K562 (cell line): ENCODE measurements around the gene NOSTRIN. TPM values are rescaled to one million over a fixed set of nuclear protein-coding genes. Genes with fewer than 3 reads are reported as not detected.

Source experiments
- ATAC-seq: fragments of 200-7000 bp; cut with Tn5 transposase; 3 replicates; pipeline ENCODE4 v1.9.1; 2020; ENCODE audit warnings: moderate library complexity
- BruUV-seq: library from RNA; stranded (reverse); fragments of 400-500 nt; replicated peaks from 2 replicates; lab custom pipeline; 2021; lab: Mats Ljungman, UMichigan
- CTCF ChIA-PET: fragments of 300-600 bp; formaldehyde crosslinking; extraction: SDS; loops from one replicate; lab custom pipeline; 2021; ENCODE audit warnings: low intra/inter-chr PET ratio; lab: Yijun Ruan, JAX
- POLR2A ChIA-PET: fragments of 300-600, 350-650 bp; sonication (Branson Sonifier 250); formaldehyde crosslinking; extraction: SDS; loops from one replicate; lab custom pipeline; 2021; ENCODE audit warnings: antibody characterized with exemption, inconsistent platforms; lab: Yijun Ruan, JAX
- DNase-seq, 4 experiments: peaks; one replicate each; pipeline versions ENCODE4 v3.0.0 to v3.0.0-alpha.2; 2011 to 2018; ENCODE audit warnings: low spot score in 3 of 4, mixed read lengths in 3 of 4; ENCODE audit errors: extremely low read depth in 1 of 4
- FAIRE-seq: peaks from 2 replicates; lab custom pipeline; 2011; peaks lifted over from hg19 to GRCh38; lab: Jason Lieb, UNC
- H2AFZ ChIP-seq: 2 replicates; pipeline ENCODE4 v1.6.0; 2011; ENCODE audit warnings: low read depth, low read length, control low read depth, inconsistent platforms
- H3K27ac ChIP-seq: fragments of 200-600 bp; 3 replicates; pipeline ENCODE4 v1.8.0; 2011; ENCODE audit warnings: low read depth, mild to moderate bottlenecking, control low read depth, inconsistent platforms, low read length, moderate library complexity, mixed read lengths; ENCODE audit errors: extremely low read depth
- H3K27me3 ChIP-seq, 2 experiments: fragments of 300-600 bp in 1 of 2; 2 replicates in 1 of 2; 3 replicates in 1 of 2; pipeline versions ENCODE4 v1.6.0 to v1.8.0; 2011; ENCODE audit warnings: inconsistent platforms in 2 of 2, low read length in 2 of 2, mild to moderate bottlenecking in 1 of 2, mixed read lengths in 1 of 2, moderate library complexity in 1 of 2; ENCODE audit not compliant: control insufficient read depth in 2 of 2, insufficient read depth in 2 of 2
- H3K36me3 ChIP-seq: fragments of 300-600 bp; 3 replicates; pipeline ENCODE4 v1.8.0; 2011; ENCODE audit warnings: mild to moderate bottlenecking, low read length, inconsistent platforms; ENCODE audit not compliant: control insufficient read depth, insufficient read depth
- H3K4me1 ChIP-seq, 2 experiments: fragments of 200-600 bp in 1 of 2; replicated peaks in 1 of 2; 2 replicates in 1 of 2; 3 replicates in 1 of 2; pipeline versions ENCODE4 v1.5.1 to v1.8.0; 2011; ENCODE audit warnings: inconsistent platforms in 2 of 2, low read length in 2 of 2, mild to moderate bottlenecking in 1 of 2, mixed read lengths in 1 of 2, moderate library complexity in 1 of 2; ENCODE audit not compliant: control insufficient read depth in 2 of 2, insufficient read depth in 2 of 2
- H3K4me2 ChIP-seq: 2 replicates; pipeline ENCODE4 v1.6.1; 2011; ENCODE audit warnings: low read length, control low read depth, inconsistent platforms, mixed read lengths; ENCODE audit not compliant: insufficient read depth
- H3K4me3 ChIP-seq: fragments of 200-600 bp; sonication (generic), shearing (Covaris generic); 2 replicates; pipeline ENCODE4 v1.5.1; 2016; ENCODE audit warnings: control low read depth, inconsistent platforms
- H3K79me2 ChIP-seq: fragments of 200-600 bp; 3 replicates; pipeline ENCODE4 v1.8.0; 2011; ENCODE audit warnings: low read length, inconsistent platforms; ENCODE audit not compliant: control insufficient read depth, insufficient read depth
- H3K9ac ChIP-seq, 2 experiments: 2 replicates each; pipeline versions ENCODE4 v1.6.0 to v1.6.1; 2011; ENCODE audit warnings: low read depth in 2 of 2, low read length in 2 of 2, control low read depth in 1 of 2, inconsistent platforms in 1 of 2, mild to moderate bottlenecking in 1 of 2, mixed read lengths in 1 of 2; ENCODE audit not compliant: insufficient read depth in 1 of 2
- H3K9me1 ChIP-seq: one replicate; pipeline ENCODE4 v1.6.0; 2011; ENCODE audit warnings: inconsistent platforms, mild to moderate bottlenecking, low read length, moderate library complexity; ENCODE audit not compliant: control insufficient read depth, insufficient read depth
- H3K9me3 ChIP-seq: replicated peaks from 2 replicates; pipeline ENCODE4 v1.5.1; 2011; ENCODE audit warnings: low read depth, low read length, inconsistent platforms; ENCODE audit not compliant: control insufficient read depth, insufficient read depth
- H4K20me1 ChIP-seq: replicated peaks from 2 replicates; pipeline ENCODE4 v1.6.1; 2011; ENCODE audit warnings: low read length, inconsistent platforms, mixed read lengths; ENCODE audit not compliant: control insufficient read depth, insufficient read depth
- ATF7 ChIP-seq: fragments of 450-650 bp; IDR thresholded peaks from 2 replicates; pipeline ENCODE4 v1.7.1; 2014; ENCODE audit warnings: mild to moderate bottlenecking, moderate library complexity
- BMI1 ChIP-seq: fragments of 150-350 bp; IDR thresholded peaks from 2 replicates; pipeline ENCODE4 v1.6.1; 2014; ENCODE audit warnings: low read length
- HDAC1 ChIP-seq, 2 experiments: fragments of 450-650 bp; IDR thresholded peaks; 2 replicates each; pipeline ENCODE4 v1.6.1; 2016 to 2017; ENCODE audit warnings: inconsistent platforms in 1 of 2, mild to moderate bottlenecking in 1 of 2, moderate library complexity in 1 of 2
- MAZ ChIP-seq, 2 experiments: fragments of 450-650 bp in 1 of 2; sonication (generic) in 1 of 2; formaldehyde crosslinking; IDR thresholded peaks in 1 of 2; conservative IDR thresholded peaks in 1 of 2; 2 replicates each; pipeline versions ENCODE4 v1.4.0 to v1.5.0; 2020; ENCODE audit warnings: mild to moderate bottlenecking in 1 of 2, missing genetic modification reagents in 1 of 2
- NCOA6 ChIP-seq: fragments of 450-650 bp; IDR thresholded peaks from 2 replicates; pipeline ENCODE4 v1.6.1; 2017; ENCODE audit warnings: mild to moderate bottlenecking
- NCOR1 ChIP-seq: fragments of 450-650 bp; IDR thresholded peaks from 2 replicates; pipeline ENCODE4 v1.6.1; 2016; ENCODE audit warnings: mild to moderate bottlenecking, moderate library complexity
- SMAD1 ChIP-seq: fragments of 150-350 bp; IDR thresholded peaks from 2 replicates; pipeline ENCODE4 v1.6.1; 2014; ENCODE audit warnings: low read length, low read depth; ENCODE audit not compliant: partially characterized antibody
- TEAD4 ChIP-seq, 2 experiments: sonication (generic) in 1 of 2; formaldehyde crosslinking in 1 of 2; IDR thresholded peaks; 2 replicates each; pipeline versions ENCODE4 v1.6.1 to v1.8.0; 2012 to 2022; ENCODE audit warnings: borderline replicate concordance in 1 of 2, inconsistent platforms in 1 of 2, low read length in 1 of 2, mild to moderate bottlenecking in 1 of 2, missing genetic modification reagents in 1 of 2
- YBX1 ChIP-seq: fragments of 450-650 bp; IDR thresholded peaks from 2 replicates; pipeline ENCODE4 v1.7.1; 2016; ENCODE audit warnings: mild to moderate bottlenecking
- ZNF408 ChIP-seq: fragments of 250-450 bp; sonication (Bioruptor Pico); IDR thresholded peaks from 2 replicates; pipeline ENCODE4 v1.4.0; 2020; ENCODE audit warnings: low read depth, mild to moderate bottlenecking, moderate library complexity
- ZNF449 ChIP-seq: fragments of 250-450 bp; sonication (Bioruptor Pico); IDR thresholded peaks from 2 replicates; pipeline ENCODE4 v1.8.0; 2022; ENCODE audit warnings: moderate library complexity, mild to moderate bottlenecking, inconsistent platforms
- ZNF551 ChIP-seq: fragments of 250-450 bp; sonication (Bioruptor Pico); IDR thresholded peaks from 2 replicates; pipeline ENCODE4 v1.5.0; 2021; ENCODE audit warnings: mild to moderate bottlenecking, moderate library complexity
- ZNF584 ChIP-seq: fragments of 200-800 bp; sonication (Bioruptor generic); IDR thresholded peaks from 2 replicates; pipeline ENCODE4 v1.6.1; 2016; ENCODE audit warnings: low read depth, mild to moderate bottlenecking, missing genetic modification characterization, missing compliant biosample characterization
- ZNF668 ChIP-seq: fragments of 250-450 bp; sonication (Bioruptor Pico); IDR thresholded peaks from 2 replicates; pipeline ENCODE4 v1.8.0; 2022; ENCODE audit warnings: mild to moderate bottlenecking, inconsistent platforms
- ZNF76 ChIP-seq: fragments of 250-450 bp; sonication (Bioruptor Pico); IDR thresholded peaks from 2 replicates; pipeline ENCODE4 v1.4.0; 2020; ENCODE audit warnings: mild to moderate bottlenecking, moderate library complexity, borderline replicate concordance
- WGBS: fragments of 100-300 bp; shearing (Covaris generic); methylation state at CpG from one replicate; pipeline ENCODE4 v1.1.6; 2016; ENCODE audit warnings: low coverage, mixed read lengths; ENCODE audit not compliant: insufficient coverage; ENCODE audit errors: missing lambda C conversion rate; 5-methylcytosine and 5-hydroxymethylcytosine counted together
- in situ Hi-C: fragments of 300-500 bp; cut with MboI; formaldehyde crosslinking; loops from 4 replicates; pipeline ENCODE4 v1.15.0; 2018; ENCODE audit warnings: inconsistent platforms, mixed read lengths
- intact Hi-C: fragments of 100-400 bp; cut with micrococcal nuclease; formaldehyde crosslinking; loops from 2 replicates; pipeline ENCODE4 v1.14.2; 2022
- polyA plus RNA-seq, 8 experiments: library from polyadenylated mRNA; depleted of rRNA in 4 of 8; stranded (reverse) in 5 of 8; unstranded in 3 of 8; fragments of >200 nt; fragmentation: Nextera tagmentation in 2 of 8; fragmentation: Illumina TruSeq in 1 of 8; extraction: Ambion mirVana in 2 of 8; extraction: Trizol in 1 of 8; gene quantifications; 2 replicates each; pipeline versions ENCODE4 v1.2.1 to v1.2.3, GENCODE V29; 2011 to 2014; ENCODE audit warnings: inconsistent platforms in 1 of 8, missing spikeins in 1 of 8
- total RNA-seq, 7 experiments: library from RNA; depleted of rRNA in 6 of 7; stranded (reverse); fragments of >200 nt in 6 of 7; fragmentation: Illumina TruSeq in 2 of 7; extraction: Trizol in 2 of 7; gene quantifications; 2 replicates each; pipeline versions ENCODE4 v1.2.1 to v1.2.3, GENCODE V29; 2011 to 2021; ENCODE audit warnings: low replicate concordance in 1 of 7
- TF ChIP-seq, protein P1 (sequence below): IDR thresholded peaks from 2 replicates; pipeline ENCODE4 v1.6.1; 2012; ENCODE audit warnings: low read depth, low read length, improper control_type of control experiment, borderline replicate concordance
- TF ChIP-seq, protein P2 (sequence below), 3 experiments: fragments of 200-800 bp in 1 of 3; sonication (Bioruptor generic) in 1 of 3; sonication (generic) in 1 of 3; formaldehyde crosslinking in 1 of 3; IDR thresholded peaks; 2 replicates each; pipeline versions ENCODE4 v1.6.1 to v1.8.0; 2016 to 2022; ENCODE audit warnings: mild to moderate bottlenecking in 2 of 3, missing compliant biosample characterization in 2 of 3, missing genetic modification characterization in 2 of 3, missing genetic modification reagents in 1 of 3

Gene NOSTRIN
- total and polyA plus RNA-seq, 9 of the 15 experiments (the other 6 are each of a cell fraction or from before 2014, with no cell fraction given) = 26.7 to 82.9 (median 56.3) TPM

DNA sequence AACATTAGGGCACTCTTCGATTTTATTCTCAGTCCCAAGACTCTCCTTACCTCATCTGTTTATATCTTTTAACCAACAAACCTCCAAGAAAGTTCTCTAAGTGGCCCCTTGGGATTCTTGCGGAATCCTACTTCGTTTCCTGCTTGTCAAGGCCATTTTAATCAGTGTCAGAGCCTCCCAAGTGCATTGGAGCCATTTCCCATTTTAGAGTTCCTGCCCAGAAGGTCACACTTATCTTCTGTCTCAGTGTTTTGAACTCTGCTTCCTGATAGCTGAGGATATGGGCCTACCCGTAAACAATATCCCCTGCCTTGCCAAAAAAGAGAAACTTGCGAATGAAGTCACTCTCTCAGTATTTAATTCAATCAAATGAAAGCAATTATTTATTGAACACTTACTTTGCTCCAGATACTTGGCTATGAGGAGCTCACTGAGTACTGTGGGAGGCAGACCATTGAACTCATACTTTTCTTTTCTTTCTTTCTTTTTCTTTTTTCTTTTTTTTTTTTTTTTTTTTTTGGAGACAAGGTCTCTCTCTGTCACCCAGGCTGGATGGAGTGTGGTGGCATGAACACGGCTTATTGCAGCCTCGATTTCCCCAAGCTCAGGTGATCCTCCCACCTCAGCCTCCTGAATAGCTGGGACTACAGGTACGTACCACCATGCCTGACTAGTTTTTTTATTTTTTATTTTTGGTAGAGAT is 5.7 kb upstream of the NOSTRIN start:
- Histone ChIP-seq H3K79me2 (no peaks in the 10 kb centered on the region), H2AFZ (peak overlapping the region; percentile 82), H3K4me1 (peaks cover 21 to 59% of the 10 kb centered on the region in 2 experiments), H3K4me3 (no peak overlapping the region), H3K9ac (peak overlapping the region in 1 of 2 experiments; percentile 67; a peak in 3 of 4 replicates), H3K9me1 (peaks cover 4% of the 10 kb centered on the region), H3K9me3 (no peaks in the 10 kb centered on the region), H3K27me3 (no peaks in the 10 kb centered on the region), H3K36me3 (no peaks in the 10 kb centered on the region), H3K4me2 (peak overlapping the region; percentile 59), H4K20me1 (no peaks in the 10 kb centered on the region), H3K27ac (peak overlapping the region; percentile 82)
- intact Hi-C loops (no loop called here), in situ Hi-C loops (no loop called here)
- no TSS peak for BruUV-seq
- FAIRE-seq = peak; percentile 77
- WGBS = 4% methylated on average over 8 of the region's 8 CpGs
- CTCF ChIA-PET = no interaction called here
- ATAC-seq = peak; percentile 67
- POLR2A ChIA-PET = interaction anchor here (0.6 to 3.0 kb wide), 9 partner anchors 9 to 1611 kb away, joined by 3 to 17 read pairs (median 4); partner anchors contain the start of gene CERS6
- peak; percentile 47 to 85 (median 64) for DNase-seq
- no peak for TF ChIP-seq SMAD1
- TF ChIP-seq ZNF668 (CRISPR knock-in tag) = peak; percentile 46; the same call in 1 of the 2 replicates
- TF ChIP-seq MAZ (CRISPR knock-in tag; conservative IDR thresholded peaks at IDR 0.05 in 1 of 2, IDR thresholded peaks at IDR 0.05 in 1 of 2) = no peak
- no peak for TF ChIP-seq YBX1
- no peak for TF ChIP-seq ZNF551
- TF ChIP-seq NCOR1 = peak; percentile 70
- no peak for TF ChIP-seq NCOA6
- TF ChIP-seq TEAD4 (IDR thresholded peaks at IDR 0.05; ENCODE audit: low read length) = peak; percentile 74
- no peak for TF ChIP-seq TEAD4 (CRISPR knock-in tag; IDR thresholded peaks at IDR 0.05; ENCODE audit: borderline replicate concordance)
- no peak for TF ChIP-seq ZNF76 (CRISPR knock-in tag)
- TF ChIP-seq HDAC1 (IDR thresholded peaks at IDR 0.05) = peak in 1 of 2 experiments; percentile 48; a peak in 2 of 4 replicates
- 0 out of 2 replicates have a peak, but pooled peaks have one; percentile 2 for TF ChIP-seq ZNF449
- no peak for TF ChIP-seq ZNF584 (CRISPR knock-in tag)
- TF ChIP-seq, protein P1, sequence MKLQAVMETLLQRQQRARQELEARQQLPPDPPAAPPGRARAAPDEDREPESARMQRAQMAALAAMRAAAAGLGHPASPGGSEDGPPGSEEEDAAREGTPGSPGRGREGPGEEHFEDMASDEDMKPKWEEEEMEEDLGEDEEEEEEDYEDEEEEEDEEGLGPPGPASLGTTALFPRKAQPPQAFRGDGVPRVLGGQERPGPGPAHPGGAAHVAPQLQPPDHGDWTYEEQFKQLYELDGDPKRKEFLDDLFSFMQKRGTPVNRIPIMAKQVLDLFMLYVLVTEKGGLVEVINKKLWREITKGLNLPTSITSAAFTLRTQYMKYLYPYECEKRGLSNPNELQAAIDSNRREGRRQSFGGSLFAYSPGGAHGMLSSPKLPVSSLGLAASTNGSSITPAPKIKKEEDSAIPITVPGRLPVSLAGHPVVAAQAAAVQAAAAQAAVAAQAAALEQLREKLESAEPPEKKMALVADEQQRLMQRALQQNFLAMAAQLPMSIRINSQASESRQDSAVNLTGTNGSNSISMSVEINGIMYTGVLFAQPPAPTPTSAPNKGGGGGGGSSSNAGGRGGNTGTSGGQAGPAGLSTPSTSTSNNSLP = peak; percentile 78; the same call in 1 of the 2 replicates
- no peak for TF ChIP-seq ZNF408 (CRISPR knock-in tag)
- TF ChIP-seq ATF7 = 0 out of 2 replicates have a peak, but pooled peaks have one; percentile 11
- TF ChIP-seq BMI1 = no peak
- TF ChIP-seq, protein P2, sequence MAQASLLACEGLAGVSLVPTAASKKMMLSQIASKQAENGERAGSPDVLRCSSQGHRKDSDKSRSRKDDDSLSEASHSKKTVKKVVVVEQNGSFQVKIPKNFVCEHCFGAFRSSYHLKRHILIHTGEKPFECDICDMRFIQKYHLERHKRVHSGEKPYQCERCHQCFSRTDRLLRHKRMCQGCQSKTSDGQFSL (CRISPR knock-in tag; IDR thresholded peaks at IDR 0.05) = no peak
- TF ChIP-seq, protein P2 (tag; IDR thresholded peaks at IDR 0.05) = no peak
